CD4-positive, alpha-beta T cell treated with Interleukin-10 for 1 hour (primary cell): ENCODE data around the gene PANK1.
"Not testable (repeated sequence)": the region's sequence is repeated elsewhere in the genome, so short reads cannot be mapped to it uniquely, and the experiment has no call there.

Experiments used
- DNase-seq: peaks from one replicate; pipeline ENCODE4 v3.0.0-alpha.2; 2020

Gene PANK1

DNA sequence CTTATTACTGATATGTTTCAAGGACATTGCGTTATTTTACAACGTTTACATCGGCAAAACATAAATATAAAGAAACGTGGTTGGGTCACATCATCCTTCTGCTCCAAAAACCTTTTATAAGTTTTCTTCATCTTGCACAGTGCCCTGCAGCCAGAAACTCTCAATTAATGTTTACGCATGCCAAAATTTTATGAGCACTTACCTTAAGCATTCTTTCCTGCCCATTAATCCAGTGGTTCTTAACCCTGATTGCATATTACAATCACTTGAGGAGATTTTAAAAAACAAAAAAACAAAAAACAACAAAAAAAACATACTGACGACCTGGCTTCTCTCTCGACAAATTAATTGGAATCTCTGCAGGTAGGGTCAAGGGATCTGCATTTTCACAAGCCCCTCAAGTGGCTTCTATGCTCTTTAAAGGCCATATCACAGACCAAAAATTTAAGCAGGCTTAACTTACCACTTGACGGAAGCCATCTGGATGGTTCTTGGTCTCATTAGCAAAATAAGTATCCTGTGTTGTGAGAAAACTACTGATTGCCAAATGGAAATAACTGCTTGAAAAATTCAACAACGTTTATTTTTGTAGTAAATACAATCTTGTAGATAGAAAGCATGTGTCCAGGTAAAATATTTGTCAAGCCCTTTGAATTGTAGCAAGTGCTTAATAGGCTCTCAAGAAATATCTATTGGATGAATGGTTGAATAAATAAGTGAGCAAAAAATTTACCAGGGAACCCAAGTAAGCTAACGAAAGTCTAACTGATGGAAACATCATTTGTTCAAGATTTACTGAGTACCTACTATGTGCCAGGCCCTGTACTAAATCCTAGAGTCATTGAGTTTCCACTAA, 78.7 kb downstream of the PANK1 start:
- no peak for DNase-seq

GRCh38 chr10:89565180-89565579, 79.9 kb downstream of the PANK1 start:
- no peak for DNase-seq

GRCh38 chr10:89563861-89564478, 81.1 kb downstream of the PANK1 start:
- DNase-seq, result peak; percentile 63

DNA sequence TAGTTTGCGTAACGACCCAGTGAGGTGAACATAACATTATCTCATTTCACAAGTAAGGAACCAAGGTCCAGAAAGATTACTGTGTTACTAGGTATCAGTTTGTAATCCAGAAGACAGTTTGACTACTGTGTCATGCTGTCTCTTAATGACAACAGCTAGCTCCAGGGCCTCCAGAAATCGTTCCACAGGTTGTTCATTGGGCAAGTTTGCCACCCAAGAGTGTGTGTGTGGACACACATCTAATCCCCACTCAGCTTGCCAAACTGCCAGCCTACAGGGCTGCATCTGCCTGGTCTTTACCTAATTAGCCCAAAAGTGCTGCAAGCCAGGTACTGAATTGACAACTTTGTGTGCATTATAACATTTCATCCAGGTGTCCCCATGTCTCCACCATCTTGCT, 81.7 kb downstream of the PANK1 start:
- DNase-seq, result no peak

- no peak for DNase-seq
Measured at GRCh38 chr10:89556600-89556999, 88.4 kb downstream of the PANK1 start.

GRCh38 chr10:89555688-89556445, 89.2 kb downstream of the PANK1 start:
- DNase-seq, result no peak

GRCh38 chr10:89554433-89554832, 90.6 kb downstream of the PANK1 start:
- DNase-seq, result no peak

DNA sequence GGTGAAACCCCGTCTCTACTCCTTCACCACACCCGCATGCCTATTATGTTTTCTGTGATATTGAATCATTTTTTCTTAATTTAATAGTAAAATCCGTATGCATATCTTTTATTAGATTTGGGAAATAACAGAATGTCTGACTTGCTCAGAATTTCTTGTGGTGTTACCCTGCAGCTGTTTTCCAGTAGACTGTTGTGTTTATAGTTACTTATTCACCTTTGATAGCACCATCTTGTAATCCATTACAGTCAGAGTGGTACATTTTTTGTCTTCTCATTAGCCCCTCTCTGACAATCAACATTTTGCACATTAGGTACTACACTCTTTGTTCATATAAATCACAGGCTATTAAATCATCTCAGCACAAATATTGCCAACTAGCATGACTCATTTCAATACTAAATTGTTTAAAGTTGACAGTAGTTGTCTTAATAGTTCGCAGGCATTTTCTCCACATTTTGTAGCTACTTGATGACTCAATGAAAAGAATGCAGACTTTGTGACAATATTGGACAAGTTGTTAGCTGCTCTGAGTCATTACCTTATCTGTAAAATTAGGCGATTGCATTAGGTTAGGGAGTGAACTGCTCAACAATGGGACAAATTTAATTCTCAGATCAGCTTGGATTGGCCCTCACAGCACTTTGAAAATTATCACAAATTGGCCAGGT, 91.8 kb downstream of the PANK1 start:
- no peak for DNase-seq

DNA sequence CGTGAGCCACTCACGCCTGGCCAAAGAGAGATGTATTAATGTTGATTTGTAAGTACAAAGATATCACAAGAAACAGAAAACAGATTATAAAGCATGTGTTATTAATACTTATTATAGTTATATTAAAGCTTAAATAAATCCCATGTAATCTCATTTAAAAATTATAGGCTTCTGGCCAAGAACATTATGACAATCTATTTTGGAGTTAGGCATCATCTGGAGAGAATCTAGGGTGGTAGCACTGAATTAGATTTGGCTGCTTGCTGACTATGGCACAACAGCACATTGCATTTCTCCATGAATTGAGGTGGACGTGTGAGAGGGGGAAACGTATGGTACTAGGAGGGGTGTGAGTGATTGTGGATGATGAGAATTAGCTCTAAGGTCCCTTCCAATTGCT, 92.8 kb downstream of the PANK1 start:
- DNase-seq, result no peak

DNA sequence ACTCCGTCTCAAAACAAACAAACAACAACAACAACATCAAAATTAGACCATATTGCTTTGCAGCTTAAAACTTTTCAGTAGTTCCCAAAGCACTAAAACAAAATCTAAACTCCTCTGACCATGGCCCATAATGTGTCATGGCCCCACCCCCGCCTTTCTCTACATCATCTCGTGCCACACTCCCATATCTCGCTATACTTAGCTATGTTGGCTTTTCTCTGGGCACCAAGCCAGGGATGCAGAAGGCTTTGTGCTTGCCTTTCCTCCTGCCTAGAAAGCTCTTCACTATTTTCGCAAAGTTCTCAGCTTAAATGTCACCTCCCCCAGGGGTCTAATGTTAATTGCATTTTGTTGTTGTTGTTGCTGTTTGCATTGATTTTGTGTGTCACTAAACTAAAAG, 94.5 kb downstream of the PANK1 start:
- no peak for DNase-seq

DNA sequence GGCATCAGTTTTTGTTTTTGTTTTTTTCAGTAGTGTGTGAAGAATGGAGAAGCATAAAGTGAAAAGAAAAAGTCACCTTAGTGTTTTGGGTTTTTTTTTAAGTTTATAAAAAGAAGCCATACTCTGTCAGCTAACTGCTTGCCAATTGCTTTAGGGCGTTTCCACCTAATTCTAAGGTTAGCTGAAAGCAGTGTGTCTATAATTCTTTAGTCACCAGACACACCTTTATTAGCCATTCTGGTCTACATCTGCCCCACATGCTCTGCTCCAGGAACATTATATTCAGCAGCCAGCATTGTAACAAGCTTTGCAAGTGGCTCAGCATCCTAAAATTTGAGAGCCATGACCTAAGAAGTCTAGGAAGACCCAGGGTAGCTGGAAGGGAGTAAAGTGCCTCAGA, 95.5 kb downstream of the PANK1 start:
- no peak for DNase-seq

DNA sequence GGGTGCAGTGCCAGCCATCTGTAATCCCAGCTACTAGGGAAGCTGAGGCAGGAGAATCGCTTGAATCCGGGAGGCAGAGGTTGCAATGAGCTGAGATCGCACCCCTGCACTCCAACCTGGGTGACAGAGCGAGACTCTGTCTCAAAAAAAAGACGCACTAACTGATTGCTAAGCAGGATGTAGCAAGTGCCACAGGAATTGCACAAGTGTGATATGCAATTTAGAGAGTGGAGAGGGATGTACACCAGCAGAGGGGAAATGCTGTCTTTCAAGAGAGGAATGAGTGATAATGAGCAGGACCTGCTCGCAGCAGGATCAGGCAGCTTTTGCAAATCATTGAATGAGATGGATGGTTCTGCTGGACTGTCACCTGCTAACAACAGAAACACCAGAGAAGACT, 96.4 kb downstream of the PANK1 start:
- DNase-seq, result no peak

GRCh38 chr10:89547853-89548513, 97.1 kb downstream of the PANK1 start:
- DNase-seq, result no peak

GRCh38 chr10:89546651-89547050, 98.4 kb downstream of the PANK1 start:
- not testable (repeated sequence) for DNase-seq

GRCh38 chr10:89543841-89544240, 101.2 kb downstream of the PANK1 start:
- no peak for DNase-seq

GRCh38 chr10:89540420-89540949, 104.6 kb downstream of the PANK1 start:
- no peak for DNase-seq

DNA sequence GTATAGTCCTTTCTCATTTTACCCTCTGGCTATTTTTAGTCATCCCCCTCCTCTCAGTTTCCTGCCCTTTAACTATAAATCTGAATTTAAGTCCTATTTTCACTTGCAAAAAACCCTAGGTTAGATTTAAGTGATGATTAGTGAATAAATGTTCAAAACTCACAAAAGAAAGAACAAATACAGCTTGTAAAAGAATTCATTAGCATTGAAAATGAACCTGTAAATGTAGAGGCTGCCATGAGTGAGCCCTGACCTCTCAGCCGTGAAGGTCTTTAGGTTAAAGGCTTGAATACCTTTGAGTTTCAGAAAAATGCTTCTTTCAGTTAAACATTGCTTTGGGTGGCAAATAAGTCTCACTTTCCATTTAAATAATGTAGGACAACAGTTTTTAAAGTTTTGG, 107.7 kb downstream of the PANK1 start:
- no peak for DNase-seq

DNA sequence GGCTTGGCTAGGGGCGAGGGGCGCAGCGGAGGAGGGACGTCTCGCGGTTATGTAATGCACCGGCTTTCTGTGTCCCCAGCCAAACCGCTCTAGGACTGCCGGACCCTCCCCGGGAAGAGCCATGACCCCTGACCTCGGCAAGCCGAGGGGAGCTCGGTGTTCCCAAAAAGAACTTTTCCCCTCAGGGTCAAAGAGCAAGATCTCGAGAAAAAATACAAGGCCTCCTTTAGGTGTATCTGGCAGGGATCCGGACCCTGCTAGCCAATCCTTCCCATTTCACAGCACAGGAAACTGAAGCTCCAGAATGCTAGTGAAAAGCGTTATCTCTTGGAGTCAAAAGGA, 109.1 kb downstream of the PANK1 start:
- no peak for DNase-seq

DNA sequence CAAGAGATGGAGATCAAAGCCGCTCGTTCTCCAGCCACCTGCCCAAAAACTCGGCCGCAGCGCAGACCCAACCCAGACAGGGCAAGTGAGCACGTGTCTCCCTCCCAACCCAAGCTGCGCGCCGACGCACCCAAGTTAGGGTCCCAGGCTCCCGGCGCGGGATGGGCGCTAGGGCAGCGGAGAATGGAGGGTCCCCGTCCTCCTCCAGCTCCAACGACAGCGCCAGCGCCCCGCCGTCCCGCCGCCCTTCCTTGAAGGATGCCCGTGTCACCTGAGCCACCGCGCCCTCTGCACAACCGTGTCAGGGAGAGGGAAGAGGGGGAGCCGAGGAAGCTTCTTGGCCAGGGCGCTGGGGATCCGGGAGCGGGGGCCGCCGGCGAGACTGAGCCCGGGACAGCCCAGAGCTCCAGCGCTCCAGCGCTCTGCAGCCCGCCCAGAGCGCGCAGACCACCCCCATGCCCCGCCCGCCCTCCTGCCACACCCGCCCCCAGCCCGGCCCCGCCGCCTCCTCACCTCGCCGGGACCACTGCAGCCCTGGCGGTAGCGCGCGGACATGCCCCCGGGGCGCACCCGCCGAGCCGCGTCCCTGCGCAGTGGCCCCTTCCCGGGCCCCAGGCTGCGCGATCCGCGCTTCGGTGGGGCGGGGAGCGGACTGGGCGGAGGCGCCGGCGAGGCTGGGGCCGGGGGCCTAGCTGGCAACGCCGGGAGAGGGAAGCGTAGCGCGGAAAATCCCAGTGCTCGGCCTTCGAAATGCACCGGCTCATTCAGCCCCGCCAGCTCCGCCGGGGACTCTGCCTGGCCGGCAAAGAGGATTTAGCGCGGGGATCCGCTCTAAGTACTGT, 109.7 kb downstream of the PANK1 start, which contains the start of gene SLC16A12:
TSS of gene SLC16A12 (minus strand) at position 424 of the 842 bp plus-strand sequence. CDS start 73,016 bp downstream, outside the sequence.
- no peak for DNase-seq

GRCh38 chr10:89534826-89535166, 110.2 kb downstream of the PANK1 start:
- DNase-seq, result no peak
